BLaER1 treated with 17β-estradiol and CSF1 and Interleukin-3, amounts not matched to agents 10 nM and 100 nM (cell line): Measurements from ENCODE around the gene COL5A2.

Source experiments
- H3K27ac ChIP-seq, 11 experiments: shearing (Covaris generic); formaldehyde crosslinking; 2 replicates each; pipeline ENCODE4 v1.8.1; 2022
- H3K27me3 ChIP-seq, 11 experiments: shearing (Covaris generic); formaldehyde crosslinking; 2 replicates each; pipeline ENCODE4 v1.8.1; 2022
- H3K36me3 ChIP-seq, 11 experiments: shearing (Covaris generic); formaldehyde crosslinking; 2 replicates each; pipeline ENCODE4 v1.8.1; 2022
- H3K4me1 ChIP-seq, 10 experiments: shearing (Covaris generic); formaldehyde crosslinking; 2 replicates each; pipeline ENCODE4 v1.8.1; 2022
- H3K4me2 ChIP-seq, 11 experiments: shearing (Covaris generic); formaldehyde crosslinking; 2 replicates each; pipeline ENCODE4 v1.8.1; 2022
- H3K4me3 ChIP-seq, 10 experiments: shearing (Covaris generic); formaldehyde crosslinking; 2 replicates each; pipeline ENCODE4 v1.8.1; 2022
- H3K9ac ChIP-seq, 11 experiments: shearing (Covaris generic); formaldehyde crosslinking; 2 replicates each; pipeline ENCODE4 v1.8.1; 2022
- H3K9me3 ChIP-seq, 11 experiments: shearing (Covaris generic); formaldehyde crosslinking; replicated peaks in 1 of 11; 2 replicates each; pipeline ENCODE4 v1.8.1; 2022
- H4K20me1 ChIP-seq, 11 experiments: shearing (Covaris generic); formaldehyde crosslinking; 2 replicates each; pipeline ENCODE4 v1.8.1; 2022
- Cebpa-rat ChIP-seq, 11 experiments: shearing (Covaris generic); IDR thresholded peaks; 2 replicates each; pipeline ENCODE4 v1.8.1; 2022

Gene COL5A2

DNA sequence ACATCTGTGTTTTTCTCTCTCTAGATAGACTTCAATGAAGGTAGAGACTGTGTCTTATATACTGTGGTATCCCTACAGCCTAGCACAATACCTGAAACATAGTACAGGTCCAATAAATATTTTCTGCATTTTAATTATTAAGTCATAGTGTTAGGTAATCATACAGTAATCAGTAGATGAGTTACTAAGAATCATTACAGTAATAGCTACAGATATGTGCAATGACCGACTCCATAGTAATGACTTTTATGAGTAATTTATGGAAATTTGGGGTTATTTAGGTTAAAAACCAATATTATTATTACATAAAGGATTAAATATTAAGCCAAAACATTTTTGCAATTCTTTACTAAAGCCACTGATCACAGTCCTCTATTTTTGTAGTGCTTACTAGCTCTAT lies 21.6 kb downstream of the COL5A2 start:
- Histone ChIP-seq H3K4me3 (no peak overlapping the region), H3K9ac (no peak overlapping the region), H3K9me3 (no peaks in the 10 kb centered on the region), H3K27me3 (no peaks in the 10 kb centered on the region), H3K27ac (no peak overlapping the region), H3K36me3 (no peaks in the 10 kb centered on the region), H3K4me1 (no peaks in the 10 kb centered on the region), H3K4me2 (no peak overlapping the region), H4K20me1 (no peaks in the 10 kb centered on the region)
- TF ChIP-seq Cebpa-rat (IDR thresholded peaks at IDR 0.05): no peak

DNA sequence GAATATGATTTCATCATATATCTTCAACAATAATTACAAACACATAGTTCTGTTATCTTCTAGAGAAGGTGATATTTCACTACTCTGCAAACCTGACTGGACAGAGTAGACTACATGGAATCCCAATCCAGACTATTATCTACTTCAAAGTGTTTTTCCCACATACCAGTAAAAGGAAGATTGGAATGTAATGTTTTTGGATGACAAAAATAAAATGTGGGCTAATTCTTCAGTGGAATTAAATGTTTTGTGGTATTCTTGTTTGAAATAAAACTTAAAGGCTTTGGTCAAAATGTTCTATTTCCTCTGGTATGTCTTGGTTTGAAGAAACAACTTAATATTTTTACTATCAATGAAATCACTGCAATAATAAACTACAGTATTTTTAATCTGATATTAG lies 22.1 kb downstream of the COL5A2 start:
- H3K36me3 ChIP-seq: no peaks in the 10 kb centered on the region
- H3K27ac ChIP-seq: no peak overlapping the region
- no peak for TF ChIP-seq Cebpa-rat (IDR thresholded peaks at IDR 0.05)
- H3K9me3 ChIP-seq: no peaks in the 10 kb centered on the region
- no peaks in the 10 kb centered on the region for H3K4me1 ChIP-seq
- no peak overlapping the region for H3K4me3 ChIP-seq
- no peak overlapping the region for H3K9ac ChIP-seq
- no peak overlapping the region for H3K4me2 ChIP-seq
- H4K20me1 ChIP-seq: no peaks in the 10 kb centered on the region
- no peaks in the 10 kb centered on the region for H3K27me3 ChIP-seq

DNA sequence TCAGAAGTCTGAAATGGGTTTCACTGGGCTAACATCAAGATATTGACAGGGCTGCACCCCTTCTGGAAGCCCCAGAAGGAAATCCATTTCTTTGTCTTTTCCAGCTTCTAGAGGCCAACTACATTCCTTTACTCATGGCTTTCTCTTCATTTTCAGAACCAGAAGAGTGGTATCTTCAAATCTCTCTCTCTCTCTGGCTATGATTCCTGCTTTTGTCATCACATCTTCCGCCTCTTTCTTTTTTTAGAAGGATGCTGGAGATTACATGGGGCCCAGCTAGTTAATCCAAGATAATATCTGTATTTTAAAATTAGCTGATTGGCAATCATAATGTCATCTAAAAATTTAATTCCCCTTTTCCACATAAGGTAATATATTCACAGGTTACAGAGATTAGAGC lies 23.8 kb downstream of the COL5A2 start:
- H3K9me3 ChIP-seq: no peaks in the 10 kb centered on the region
- H3K27ac ChIP-seq: no peak overlapping the region
- no peak overlapping the region for H3K4me3 ChIP-seq
- TF ChIP-seq Cebpa-rat (IDR thresholded peaks at IDR 0.05): no peak
- no peaks in the 10 kb centered on the region for H3K27me3 ChIP-seq
- H3K9ac ChIP-seq: no peak overlapping the region
- H4K20me1 ChIP-seq: no peaks in the 10 kb centered on the region
- H3K4me2 ChIP-seq: no peak overlapping the region
- H3K36me3 ChIP-seq: no peaks in the 10 kb centered on the region
- no peaks in the 10 kb centered on the region for H3K4me1 ChIP-seq

DNA sequence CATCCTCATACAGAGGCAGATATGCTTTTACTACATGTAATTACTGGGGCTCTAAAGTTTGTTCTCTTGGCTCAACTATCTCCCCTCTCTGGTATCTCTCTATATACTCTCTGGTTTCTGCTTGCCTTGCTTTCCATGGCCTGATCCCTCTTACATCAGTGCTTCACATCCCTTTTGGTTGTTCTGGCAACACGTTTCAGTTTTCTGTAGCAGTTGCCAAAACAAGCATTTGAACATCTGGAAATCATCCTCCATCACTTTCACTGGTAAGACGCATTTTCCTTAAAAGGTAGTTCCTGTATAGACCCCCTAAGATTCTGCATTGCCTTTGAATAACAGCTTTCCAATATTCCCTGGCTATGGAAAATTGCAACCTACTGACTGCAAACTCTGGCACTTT lies 25.9 kb downstream of the COL5A2 start:
- no peaks in the 10 kb centered on the region for H3K9me3 ChIP-seq
- no peak overlapping the region for H3K9ac ChIP-seq
- TF ChIP-seq Cebpa-rat (IDR thresholded peaks at IDR 0.05): no peak
- H3K27ac ChIP-seq: no peak overlapping the region
- no peaks in the 10 kb centered on the region for H3K27me3 ChIP-seq
- no peaks in the 10 kb centered on the region for H4K20me1 ChIP-seq
- H3K4me3 ChIP-seq: no peak overlapping the region
- H3K4me1 ChIP-seq: no peaks in the 10 kb centered on the region
- H3K4me2 ChIP-seq: no peak overlapping the region
- no peaks in the 10 kb centered on the region for H3K36me3 ChIP-seq

DNA sequence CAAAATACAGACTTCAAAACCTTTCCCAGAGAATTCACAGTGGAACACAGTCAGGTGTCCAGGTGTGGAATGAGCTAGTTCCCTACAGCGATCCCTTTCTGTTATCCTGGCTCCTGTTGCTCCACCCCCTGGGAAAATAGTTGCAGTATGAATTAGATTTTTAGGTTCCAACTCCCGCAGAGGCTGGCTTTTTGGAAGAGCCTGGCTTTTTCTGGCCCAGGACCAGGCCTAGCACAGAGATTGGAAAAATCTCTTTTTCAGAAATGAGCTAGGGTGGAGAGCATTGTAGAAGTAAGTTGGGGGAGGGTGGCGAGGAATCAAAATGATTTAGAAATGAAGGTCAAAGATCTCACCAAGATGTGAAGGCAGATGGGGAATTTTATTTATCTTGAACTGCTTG lies 27.1 kb downstream of the COL5A2 start:
- H3K36me3 ChIP-seq: no peaks in the 10 kb centered on the region
- H3K4me2 ChIP-seq: no peak overlapping the region
- no peak overlapping the region for H3K4me3 ChIP-seq
- H3K27ac ChIP-seq: no peak overlapping the region
- H3K27me3 ChIP-seq: no peaks in the 10 kb centered on the region
- no peak for TF ChIP-seq Cebpa-rat (IDR thresholded peaks at IDR 0.05)
- no peaks in the 10 kb centered on the region for H3K9me3 ChIP-seq
- no peak overlapping the region for H3K9ac ChIP-seq
- no peaks in the 10 kb centered on the region for H4K20me1 ChIP-seq
- H3K4me1 ChIP-seq: no peaks in the 10 kb centered on the region

DNA sequence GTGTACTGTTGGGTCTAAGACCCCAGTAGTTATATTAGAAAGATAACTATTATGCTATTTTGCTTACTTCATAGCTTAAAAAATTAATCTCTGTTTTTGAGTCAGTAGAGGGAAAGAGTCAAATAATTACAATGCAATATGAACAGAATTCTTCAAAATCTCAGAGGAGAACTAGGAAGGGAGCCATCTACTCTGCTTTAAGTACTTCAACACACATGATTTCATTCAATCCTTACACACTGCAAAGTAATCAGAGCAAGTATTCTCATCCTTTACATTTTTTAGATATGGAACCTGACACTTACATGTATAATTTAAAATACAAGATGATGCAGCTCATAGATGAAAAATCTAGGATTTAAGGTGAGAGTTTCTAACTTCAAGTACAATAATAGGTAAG lies 27.7 kb downstream of the COL5A2 start:
- Histone ChIP-seq H3K4me3 (no peak overlapping the region), H3K36me3 (no peaks in the 10 kb centered on the region), H3K4me2 (no peak overlapping the region), H3K27ac (no peak overlapping the region), H3K4me1 (no peaks in the 10 kb centered on the region), H4K20me1 (no peaks in the 10 kb centered on the region), H3K27me3 (no peaks in the 10 kb centered on the region), H3K9me3 (no peaks in the 10 kb centered on the region), H3K9ac (no peak overlapping the region)
- TF ChIP-seq Cebpa-rat (IDR thresholded peaks at IDR 0.05): no peak

DNA sequence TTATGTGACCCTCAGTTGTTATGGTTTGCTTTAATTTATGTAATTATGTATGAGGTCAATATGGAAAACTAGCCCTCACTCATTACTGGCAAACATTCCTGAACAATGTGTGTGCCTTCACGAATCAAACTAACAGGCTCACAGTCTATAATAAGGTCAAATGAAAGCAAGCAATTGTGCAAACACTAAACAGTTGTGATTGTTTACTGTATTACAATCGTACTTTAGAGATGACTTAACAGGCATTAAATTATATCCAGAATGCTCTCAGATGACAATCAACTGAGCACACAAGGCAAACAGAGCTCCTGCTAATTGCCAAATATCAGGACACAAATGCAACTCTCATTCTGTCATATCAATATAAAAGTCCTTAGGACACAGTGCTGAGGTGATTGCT lies 29.5 kb downstream of the COL5A2 start:
- no peak overlapping the region for H3K27ac ChIP-seq
- no peaks in the 10 kb centered on the region for H4K20me1 ChIP-seq
- no peaks in the 10 kb centered on the region for H3K36me3 ChIP-seq
- no peak overlapping the region for H3K4me3 ChIP-seq
- H3K4me1 ChIP-seq: no peaks in the 10 kb centered on the region
- H3K4me2 ChIP-seq: no peak overlapping the region
- no peaks in the 10 kb centered on the region for H3K27me3 ChIP-seq
- no peak for TF ChIP-seq Cebpa-rat (IDR thresholded peaks at IDR 0.05)
- no peaks in the 10 kb centered on the region for H3K9me3 ChIP-seq
- H3K9ac ChIP-seq: no peak overlapping the region

DNA sequence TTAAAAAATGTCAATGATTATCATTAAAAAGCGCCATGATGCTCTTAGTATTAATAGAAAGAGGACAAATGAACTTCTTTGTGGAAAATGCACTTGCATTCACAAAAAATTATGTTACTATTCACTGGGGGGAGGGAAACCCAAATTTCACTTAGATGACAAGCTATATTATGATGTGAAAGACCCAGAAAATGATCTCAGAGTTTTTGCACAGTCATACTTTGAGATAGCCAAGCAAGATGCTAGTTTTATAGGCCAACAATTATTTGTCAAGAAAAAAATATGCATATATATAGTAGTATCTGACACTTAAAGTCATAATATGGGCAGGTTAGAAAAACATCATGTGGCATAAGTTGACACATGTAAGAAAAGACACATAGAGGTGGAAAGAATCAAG lies 31.6 kb downstream of the COL5A2 start:
- Histone ChIP-seq H3K4me3 (no peak overlapping the region), H3K4me1 (no peaks in the 10 kb centered on the region), H4K20me1 (no peaks in the 10 kb centered on the region), H3K4me2 (no peak overlapping the region), H3K9me3 (no peaks in the 10 kb centered on the region), H3K27ac (no peak overlapping the region), H3K27me3 (no peaks in the 10 kb centered on the region), H3K36me3 (no peaks in the 10 kb centered on the region), H3K9ac (no peak overlapping the region)
- no peak for TF ChIP-seq Cebpa-rat (IDR thresholded peaks at IDR 0.05)

DNA sequence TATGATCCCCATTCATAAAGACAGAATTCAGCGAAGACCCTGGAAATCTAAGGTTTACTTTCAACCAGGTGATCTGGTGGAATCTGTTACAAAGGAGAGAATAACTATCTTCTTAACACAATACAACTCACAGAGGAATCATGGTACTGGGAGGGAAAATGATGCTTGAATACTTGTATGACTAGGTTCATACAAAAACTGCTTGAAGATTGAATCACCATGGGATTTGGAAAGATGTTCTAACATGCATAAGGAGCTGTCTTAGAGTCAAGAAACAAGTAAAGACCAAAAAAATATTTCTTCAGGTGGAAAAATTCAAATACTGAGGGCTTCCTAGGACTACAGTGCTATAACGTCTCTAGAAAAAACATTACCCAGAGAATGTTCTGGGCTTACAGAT lies 32.2 kb downstream of the COL5A2 start:
- no peak overlapping the region for H3K4me2 ChIP-seq
- no peak for TF ChIP-seq Cebpa-rat (IDR thresholded peaks at IDR 0.05)
- no peaks in the 10 kb centered on the region for H3K27me3 ChIP-seq
- H3K27ac ChIP-seq: no peak overlapping the region
- no peak overlapping the region for H3K4me3 ChIP-seq
- H3K4me1 ChIP-seq: no peaks in the 10 kb centered on the region
- H4K20me1 ChIP-seq: no peaks in the 10 kb centered on the region
- no peaks in the 10 kb centered on the region for H3K9me3 ChIP-seq
- no peaks in the 10 kb centered on the region for H3K36me3 ChIP-seq
- no peak overlapping the region for H3K9ac ChIP-seq

DNA sequence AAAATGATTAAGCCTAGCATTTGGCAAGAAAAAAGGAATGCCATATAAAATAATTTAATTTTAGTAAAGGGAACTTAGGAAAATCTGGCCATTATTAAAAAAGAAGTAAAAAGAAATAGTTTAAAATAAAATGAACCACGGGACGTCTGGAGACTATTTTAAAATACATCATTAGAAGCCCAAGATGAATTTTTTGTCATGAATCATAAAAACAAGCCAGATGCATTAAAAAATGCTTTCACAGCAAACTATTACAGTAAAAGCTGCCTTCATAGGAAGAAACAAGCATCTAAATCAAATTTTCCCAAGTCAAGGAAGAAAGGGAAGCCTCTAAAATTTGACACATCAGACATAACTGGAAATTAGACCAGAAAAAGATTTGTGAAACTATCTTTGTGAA lies 33.0 kb downstream of the COL5A2 start:
- Histone ChIP-seq H4K20me1 (no peaks in the 10 kb centered on the region), H3K9me3 (no peaks in the 10 kb centered on the region), H3K27ac (no peak overlapping the region), H3K36me3 (no peaks in the 10 kb centered on the region), H3K4me1 (no peaks in the 10 kb centered on the region), H3K4me2 (no peak overlapping the region), H3K27me3 (no peaks in the 10 kb centered on the region), H3K9ac (no peak overlapping the region), H3K4me3 (no peak overlapping the region)
- no peak for TF ChIP-seq Cebpa-rat (IDR thresholded peaks at IDR 0.05)

DNA sequence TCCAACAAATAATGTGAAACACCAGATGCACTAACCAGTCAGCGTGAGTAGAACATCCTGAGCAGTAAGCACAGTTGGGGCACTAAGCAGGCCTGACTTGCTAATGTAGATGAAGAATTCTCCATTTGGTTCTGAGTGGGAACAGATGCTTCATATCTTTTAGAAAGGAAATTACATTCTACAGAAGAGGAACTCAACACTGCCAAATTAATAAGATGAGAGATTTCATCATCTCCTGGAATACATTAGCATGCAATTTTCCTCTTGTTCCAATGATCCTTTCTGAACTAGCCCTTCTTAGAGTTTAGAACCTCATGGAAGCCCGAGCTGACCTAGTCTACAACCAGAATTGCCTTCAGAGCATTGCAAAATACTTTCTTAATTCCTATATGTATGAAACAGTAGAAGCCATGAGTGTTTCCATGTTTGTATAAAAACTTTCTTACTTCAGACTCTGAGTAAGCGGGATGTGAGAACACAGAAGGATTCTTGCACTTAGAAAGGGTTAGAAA lies 34.8 kb downstream of the COL5A2 start:
- H3K4me2 ChIP-seq: no peak overlapping the region

More for the DNA sequence above, 34.8 kb downstream of the COL5A2 start:
- Histone ChIP-seq H3K4me3 (no peak overlapping the region), H3K9ac (no peak overlapping the region), H3K36me3 (no peaks in the 10 kb centered on the region), H3K9me3 (no peaks in the 10 kb centered on the region), H3K27me3 (no peaks in the 10 kb centered on the region), H3K4me1 (no peaks in the 10 kb centered on the region), H3K27ac (no peak overlapping the region), H4K20me1 (no peaks in the 10 kb centered on the region)
- TF ChIP-seq Cebpa-rat (IDR thresholded peaks at IDR 0.05): no peak
